ENCODE data around the gene FBXL13. TPM values are rescaled to one million over a fixed set of nuclear protein-coding genes. Genes with fewer than 3 reads are reported as not detected.

The FBXL13 gene
- total RNA-seq, 1 experiment from 2014 or later, result 0.43 TPM

DNA sequence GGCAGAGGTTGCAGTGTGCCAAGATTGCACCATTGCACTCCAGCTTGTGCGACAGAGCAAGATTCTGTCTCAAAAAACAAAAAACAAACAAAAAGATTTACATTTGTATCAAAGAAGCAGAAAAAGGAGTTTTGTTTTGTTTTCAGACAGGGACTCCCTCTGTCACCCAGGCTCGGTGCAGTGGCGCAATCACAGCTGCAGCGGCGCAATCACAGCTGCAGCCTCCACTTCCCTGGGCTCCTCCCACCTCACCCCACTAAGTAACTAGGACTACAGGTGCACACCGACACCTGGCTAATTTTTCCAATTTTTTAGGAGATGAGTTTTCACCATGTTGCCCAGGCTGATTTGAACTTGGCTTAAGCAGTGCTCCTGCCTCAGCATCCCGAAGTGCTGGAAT lies 2.2 kb upstream of the FBXL13 start:
- ChIA-PET CTCF (no interaction called here), POLR2A (interaction anchor here (1.0 kb wide), 1 partner anchor 8 kb away, joined by 3 read pairs; no protein-coding TSS in a partner anchor)
- Mint-ChIP-seq H3K27me3 (ENCODE audit: insufficient read depth, unreplicated experiment) (no peaks in the 10 kb centered on the region), H3K36me3 (ENCODE audit: insufficient read depth, unreplicated experiment) (no peaks in the 10 kb centered on the region), H3K9me3 (ENCODE audit: unreplicated experiment) (no peaks in the 10 kb centered on the region), H3K27ac (ENCODE audit: unreplicated experiment) (no peak overlapping the region), H3K4me1 (ENCODE audit: low read depth, unreplicated experiment) (peaks cover 11% of the 10 kb centered on the region), H3K4me3 (ENCODE audit: unreplicated experiment) (no peak overlapping the region)
- no peak for TF ChIP-seq CTCF (IDR thresholded peaks at IDR 0.05; ENCODE audit: insufficient read depth in 1 of 2, low read depth in 1 of 2, low read length in 1 of 2, severe bottlenecking in 1 of 2, unreplicated experiment in 1 of 2)
- H3K4me3 ChIP-seq (ENCODE audit: low read depth, low read length), result no peak overlapping the region
- peak in 1 of 2 experiments; percentile 9 for DNase-seq
- no peaks in the 10 kb centered on the region for H3K27me3 ChIP-seq (replicated peaks; ENCODE audit: control insufficient read depth, insufficient read depth, low read length)
- BruUV-seq (replicated peaks), result no TSS peak
- H3K36me3 ChIP-seq (ENCODE audit: control insufficient read depth, insufficient read depth, low read length), result no peaks in the 10 kb centered on the region
- intact Hi-C loops (cut with micrococcal nuclease; ENCODE audit: unreplicated experiment), result loop anchor here (5.0 kb wide), 1 partner anchor 71 kb away; the partner anchor contains the start of gene NAPEPLD
- 0 out of 2 replicates have a peak, but pooled peaks cover 4% of the 10 kb centered on the region for H3K4me1 ChIP-seq
- H3K9me3 ChIP-seq, result no peaks in the 10 kb centered on the region

GRCh38 chr7:103075337-103075918 lies 832 bp upstream of the FBXL13 start:
- no peaks in the 10 kb centered on the region; the same call in 1 of the 2 replicates for H3K9me3 ChIP-seq
- peak; percentile 66 to 69 for DNase-seq
- TF ChIP-seq CTCF (IDR thresholded peaks at IDR 0.05; ENCODE audit: insufficient read depth in 1 of 2, low read depth in 1 of 2, low read length in 1 of 2, severe bottlenecking in 1 of 2, unreplicated experiment in 1 of 2), result no peak
- no peaks in the 10 kb centered on the region for H3K36me3 ChIP-seq (ENCODE audit: control insufficient read depth, insufficient read depth, low read length)
- H3K4me1 ChIP-seq, result 0 out of 2 replicates have a peak, but pooled peaks cover 4% of the 10 kb centered on the region
- H3K27ac Mint-ChIP-seq (ENCODE audit: unreplicated experiment), result peak overlapping the region; percentile 82
- no peaks in the 10 kb centered on the region for H3K27me3 Mint-ChIP-seq (ENCODE audit: insufficient read depth, unreplicated experiment)
- CTCF ChIA-PET, result interaction anchor here (1.0 to 1.9 kb wide), 3 partner anchors 14 to 327 kb away, joined by 4 to 24 read pairs (median 11); partner anchors contain the start of gene FAM185A
- POLR2A ChIA-PET, result interaction anchor here (0.5 to 2.0 kb wide), 6 partner anchors 73 to 503 kb away, joined by 3 to 21 read pairs (median 4); partner anchors contain the start of genes FAM185A and NAPEPLD
- no peaks in the 10 kb centered on the region for H3K27me3 ChIP-seq (replicated peaks; ENCODE audit: control insufficient read depth, insufficient read depth, low read length)
- H3K4me3 Mint-ChIP-seq (ENCODE audit: unreplicated experiment), result peak overlapping the region; percentile 78
- no peaks in the 10 kb centered on the region for H3K36me3 Mint-ChIP-seq (ENCODE audit: insufficient read depth, unreplicated experiment)
- H3K4me3 ChIP-seq (ENCODE audit: low read depth, low read length), result peak overlapping the region; percentile 88
- peaks cover 11% of the 10 kb centered on the region for H3K4me1 Mint-ChIP-seq (ENCODE audit: low read depth, unreplicated experiment)
- H3K9me3 Mint-ChIP-seq (ENCODE audit: unreplicated experiment), result no peaks in the 10 kb centered on the region
- no TSS peak for BruUV-seq (replicated peaks)
- intact Hi-C loops (cut with micrococcal nuclease; ENCODE audit: unreplicated experiment), result loop anchor here (5.0 kb wide), 1 partner anchor 72 kb away; the partner anchor contains the start of gene NAPEPLD

- CTCF ChIA-PET, result interaction anchor here (1.8 to 1.9 kb wide), 2 partner anchors 12 to 325 kb away, joined by 11 to 24 read pairs; partner anchors contain the start of gene FAM185A
- peak in 1 of 2 experiments; percentile 11 for DNase-seq
Observed at GRCh38 chr7:103073989-103074518, 542 bp downstream of the FBXL13 start.

More at GRCh38 chr7:103073989-103074518, 542 bp downstream of the FBXL13 start:
- no peaks in the 10 kb centered on the region for H3K36me3 ChIP-seq (ENCODE audit: control insufficient read depth, insufficient read depth, low read length)
- H3K27ac Mint-ChIP-seq (ENCODE audit: unreplicated experiment), result peak overlapping the region; percentile 61
- H3K27me3 Mint-ChIP-seq (ENCODE audit: insufficient read depth, unreplicated experiment), result no peaks in the 10 kb centered on the region
- peak overlapping the region; percentile 88 for H3K4me3 ChIP-seq (ENCODE audit: low read depth, low read length)
- peaks cover 11% of the 10 kb centered on the region for H3K4me1 Mint-ChIP-seq (ENCODE audit: low read depth, unreplicated experiment)
- no peak for TF ChIP-seq CTCF (IDR thresholded peaks at IDR 0.05; ENCODE audit: insufficient read depth in 1 of 2, low read depth in 1 of 2, low read length in 1 of 2, severe bottlenecking in 1 of 2, unreplicated experiment in 1 of 2)
- POLR2A ChIA-PET, result no interaction called here
- BruUV-seq (replicated peaks), result no TSS peak
- H3K27me3 ChIP-seq (replicated peaks; ENCODE audit: control insufficient read depth, insufficient read depth, low read length), result no peaks in the 10 kb centered on the region
- H3K4me1 ChIP-seq, result 0 out of 2 replicates have a peak, but pooled peaks cover 4% of the 10 kb centered on the region
- no peaks in the 10 kb centered on the region; the same call in 1 of the 2 replicates for H3K9me3 ChIP-seq
- no peaks in the 10 kb centered on the region for H3K9me3 Mint-ChIP-seq (ENCODE audit: unreplicated experiment)
- intact Hi-C loops (cut with micrococcal nuclease; ENCODE audit: unreplicated experiment), result loop anchor here (5.0 kb wide), 1 partner anchor 327 kb away; the partner anchor contains the start of gene FAM185A
- peak overlapping the region; percentile 78 for H3K4me3 Mint-ChIP-seq (ENCODE audit: unreplicated experiment)
- no peaks in the 10 kb centered on the region for H3K36me3 Mint-ChIP-seq (ENCODE audit: insufficient read depth, unreplicated experiment)

Measured in Caco-2 (cell line).